Superior temporal gyrus (tissue), 1 donor: ENCODE results near the gene RBM14.
"Not testable (repeated sequence)": the region's sequence is repeated elsewhere in the genome, so short reads cannot be mapped to it uniquely, and the experiment has no call there.

Experiments used
- DNase-seq: peaks from one replicate; pipeline ENCODE4 v3.0.0-alpha.2; 2016; ENCODE audit errors: extremely low spot score

RBM14 gene, protein sequence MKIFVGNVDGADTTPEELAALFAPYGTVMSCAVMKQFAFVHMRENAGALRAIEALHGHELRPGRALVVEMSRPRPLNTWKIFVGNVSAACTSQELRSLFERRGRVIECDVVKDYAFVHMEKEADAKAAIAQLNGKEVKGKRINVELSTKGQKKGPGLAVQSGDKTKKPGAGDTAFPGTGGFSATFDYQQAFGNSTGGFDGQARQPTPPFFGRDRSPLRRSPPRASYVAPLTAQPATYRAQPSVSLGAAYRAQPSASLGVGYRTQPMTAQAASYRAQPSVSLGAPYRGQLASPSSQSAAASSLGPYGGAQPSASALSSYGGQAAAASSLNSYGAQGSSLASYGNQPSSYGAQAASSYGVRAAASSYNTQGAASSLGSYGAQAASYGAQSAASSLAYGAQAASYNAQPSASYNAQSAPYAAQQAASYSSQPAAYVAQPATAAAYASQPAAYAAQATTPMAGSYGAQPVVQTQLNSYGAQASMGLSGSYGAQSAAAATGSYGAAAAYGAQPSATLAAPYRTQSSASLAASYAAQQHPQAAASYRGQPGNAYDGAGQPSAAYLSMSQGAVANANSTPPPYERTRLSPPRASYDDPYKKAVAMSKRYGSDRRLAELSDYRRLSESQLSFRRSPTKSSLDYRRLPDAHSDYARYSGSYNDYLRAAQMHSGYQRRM

GRCh38 chr11:66616379-66617154 lies at the start of gene RBM14:
Gene RBM14 (plus strand): TSS chr11:66616630. CDS start chr11:66616721, 91 bp downstream.
- peak; percentile 99 for DNase-seq

DNA sequence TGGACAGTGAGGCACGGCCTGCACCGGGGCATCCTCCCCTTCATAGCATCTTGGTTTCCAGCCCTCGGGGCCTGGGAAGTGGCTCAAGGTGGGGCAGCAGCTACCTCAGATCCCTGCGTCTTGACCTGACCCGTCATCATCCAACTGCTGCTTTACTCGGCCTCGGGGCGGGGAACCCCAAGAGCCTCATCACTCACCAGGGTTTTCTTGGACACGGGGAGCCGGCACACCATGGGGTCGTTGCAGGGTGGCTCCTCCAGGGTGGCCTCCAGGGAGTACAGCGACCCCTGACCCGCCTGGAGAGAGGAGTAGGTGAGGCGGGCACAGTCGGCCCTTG lies 48.7 kb upstream of the RBM14 start:
- no peak for DNase-seq

DNA sequence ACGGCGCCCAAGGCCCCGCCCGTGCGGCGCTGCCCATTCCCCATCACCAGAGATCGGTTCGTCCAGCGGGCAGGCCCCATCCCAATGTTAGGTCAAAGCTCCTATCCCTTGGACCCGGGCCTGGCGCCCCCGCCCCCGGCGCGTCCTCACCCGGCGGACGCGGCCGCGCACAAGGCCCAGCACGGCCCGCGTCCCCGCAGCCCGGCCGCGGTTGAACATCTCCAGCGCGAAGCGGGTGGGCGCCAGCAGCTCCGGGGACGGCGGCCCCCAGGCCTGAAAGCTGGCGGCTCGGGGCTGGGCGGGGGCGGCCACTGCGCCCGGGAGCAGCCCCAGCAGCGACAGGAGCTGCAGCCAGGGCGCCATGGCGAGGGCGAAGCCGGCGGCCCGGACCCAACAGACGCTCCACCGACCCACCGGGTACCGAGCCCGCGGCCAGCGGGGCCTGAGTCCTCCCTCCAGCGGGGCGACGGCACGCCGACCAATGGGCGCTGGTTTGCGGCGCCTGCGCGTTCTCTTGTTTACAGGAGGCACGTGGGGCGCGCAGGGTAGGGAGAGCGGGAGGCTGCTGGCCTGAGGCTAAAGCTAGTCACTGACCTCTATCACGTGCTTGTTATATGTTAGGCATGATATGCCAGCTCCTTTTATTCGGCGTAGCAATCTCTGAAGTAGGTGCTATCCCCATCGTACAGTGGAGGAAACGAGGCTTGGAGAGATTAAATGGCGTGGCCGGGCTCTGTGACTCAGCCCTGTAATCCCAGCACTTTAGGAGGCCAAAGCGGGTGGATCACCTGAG lies 48.1 kb upstream of the RBM14 start, which contains the start of gene CTSF:
CTSF (minus strand) TSS at position 483 of the 793 bp plus-strand sequence; CDS start at position 363, 120 bp downstream.
- peak; percentile 97 for DNase-seq

GRCh38 chr11:66569076-66569475 lies 47.4 kb upstream of the RBM14 start:
- no peak for DNase-seq

DNA sequence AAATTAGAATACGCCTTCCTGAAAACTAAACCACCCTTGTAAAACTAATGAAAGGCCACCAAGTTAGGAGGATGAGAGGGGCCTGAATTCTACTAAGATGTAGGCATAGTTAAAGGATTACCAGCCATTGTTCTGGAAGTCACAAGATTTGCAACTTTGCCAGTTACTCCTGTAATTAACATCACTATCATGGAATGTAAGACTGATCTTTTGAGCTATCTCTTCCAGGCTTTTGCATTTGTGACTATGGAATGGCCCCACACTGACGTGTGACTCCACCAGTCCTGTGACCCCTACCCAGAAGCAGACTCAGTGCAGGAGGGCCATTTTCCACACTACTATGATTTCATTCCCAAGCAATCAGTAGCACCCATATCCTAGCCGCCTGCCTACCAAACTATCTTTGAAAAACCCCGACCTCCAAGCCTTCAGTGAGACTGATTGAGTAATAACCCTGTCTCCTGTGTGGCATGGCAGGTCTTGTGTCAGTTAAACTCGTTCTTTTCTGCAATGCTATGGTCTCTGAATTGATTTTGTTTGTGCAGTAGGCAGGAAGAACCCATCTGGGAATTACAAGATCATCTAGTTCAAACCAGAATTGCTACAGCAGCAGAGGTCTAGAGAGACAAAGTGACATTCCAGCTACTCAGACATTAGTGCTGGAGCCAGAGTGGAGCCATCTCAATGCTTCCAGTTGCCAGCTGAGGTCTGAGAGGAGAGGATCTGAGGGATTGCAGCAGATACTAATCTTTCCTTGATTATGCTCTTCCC lies 46.2 kb upstream of the RBM14 start:
- DNase-seq: no peak

- DNase-seq: no peak
These were observed 45.6 kb upstream of the RBM14 start for GRCh38 chr11:66570850-66571180.

GRCh38 chr11:66579017-66579606 lies 37.3 kb upstream of the RBM14 start:
- DNase-seq: peak; percentile 80

- DNase-seq: no peak
These were observed 35.6 kb upstream of the RBM14 start for GRCh38 chr11:66580803-66581202.

DNA sequence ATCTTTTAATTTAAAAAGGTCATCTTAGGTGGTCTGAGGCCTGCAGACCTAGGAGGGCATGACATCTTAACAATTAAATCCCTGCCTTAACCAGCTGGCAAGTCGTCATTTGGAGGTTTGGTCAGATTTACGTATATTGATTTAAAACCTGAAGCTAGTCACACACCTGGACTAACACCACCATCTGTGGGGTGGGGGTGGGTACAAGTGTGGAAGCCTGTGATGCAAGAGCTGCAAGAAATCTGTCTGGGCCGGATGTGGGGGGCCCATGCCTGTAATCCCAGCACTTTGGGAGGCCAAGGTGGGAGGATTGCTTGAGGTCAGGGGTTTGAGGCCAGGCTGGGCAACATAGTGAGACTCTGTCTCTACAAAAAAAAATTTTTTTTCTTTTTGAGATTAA lies 35.2 kb upstream of the RBM14 start:
- no peak for DNase-seq

GRCh38 chr11:66582565-66583147 lies 33.8 kb upstream of the RBM14 start:
- DNase-seq: not testable (repeated sequence)

DNA sequence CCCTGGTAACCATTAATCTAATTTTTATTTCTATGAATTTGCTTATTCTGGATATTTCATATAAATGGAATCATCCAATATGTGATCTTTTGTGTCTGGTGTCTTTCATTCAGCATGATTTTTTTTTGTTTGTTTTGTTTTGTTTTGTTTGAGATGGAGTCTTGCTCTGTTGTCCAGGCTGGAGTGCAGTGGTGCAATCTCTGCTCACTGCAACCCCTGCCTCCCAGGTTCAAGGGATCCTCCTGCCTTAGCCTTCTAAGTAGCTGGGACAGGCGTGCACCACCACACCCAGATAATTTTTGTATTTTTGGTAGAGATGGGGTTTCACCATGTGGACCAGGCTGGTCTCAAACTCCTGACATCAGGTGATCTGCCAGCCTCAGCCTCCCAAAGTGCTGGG lies 31.0 kb upstream of the RBM14 start:
- DNase-seq: not testable (repeated sequence)

GRCh38 chr11:66586136-66586535 lies 30.3 kb upstream of the RBM14 start:
- no peak for DNase-seq

- not testable (repeated sequence) for DNase-seq
These were observed 27.1 kb upstream of the RBM14 start for GRCh38 chr11:66589315-66589714.

- DNase-seq: no peak
These were observed 26.3 kb upstream of the RBM14 start for GRCh38 chr11:66589996-66590675.

DNA sequence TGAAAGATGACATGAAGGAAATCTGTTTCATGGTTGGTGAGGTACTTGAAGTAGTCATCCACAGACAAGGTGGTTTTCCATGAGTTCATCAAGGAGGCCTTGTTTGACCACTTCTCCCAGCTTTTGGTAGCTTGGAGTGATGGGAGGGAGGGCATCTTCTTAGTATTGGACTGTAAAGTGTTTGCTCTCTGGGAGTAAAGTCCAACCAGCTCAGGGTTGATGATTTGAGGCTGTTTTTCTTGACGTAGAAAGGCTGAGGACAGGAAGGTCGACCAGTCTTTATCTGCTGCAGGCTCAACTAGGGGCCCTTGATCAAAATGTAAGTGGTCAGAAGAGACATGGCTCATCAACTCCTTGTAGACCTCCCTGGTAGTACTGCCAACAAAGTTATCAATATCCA lies 25.3 kb upstream of the RBM14 start:
- no peak for DNase-seq

DNA sequence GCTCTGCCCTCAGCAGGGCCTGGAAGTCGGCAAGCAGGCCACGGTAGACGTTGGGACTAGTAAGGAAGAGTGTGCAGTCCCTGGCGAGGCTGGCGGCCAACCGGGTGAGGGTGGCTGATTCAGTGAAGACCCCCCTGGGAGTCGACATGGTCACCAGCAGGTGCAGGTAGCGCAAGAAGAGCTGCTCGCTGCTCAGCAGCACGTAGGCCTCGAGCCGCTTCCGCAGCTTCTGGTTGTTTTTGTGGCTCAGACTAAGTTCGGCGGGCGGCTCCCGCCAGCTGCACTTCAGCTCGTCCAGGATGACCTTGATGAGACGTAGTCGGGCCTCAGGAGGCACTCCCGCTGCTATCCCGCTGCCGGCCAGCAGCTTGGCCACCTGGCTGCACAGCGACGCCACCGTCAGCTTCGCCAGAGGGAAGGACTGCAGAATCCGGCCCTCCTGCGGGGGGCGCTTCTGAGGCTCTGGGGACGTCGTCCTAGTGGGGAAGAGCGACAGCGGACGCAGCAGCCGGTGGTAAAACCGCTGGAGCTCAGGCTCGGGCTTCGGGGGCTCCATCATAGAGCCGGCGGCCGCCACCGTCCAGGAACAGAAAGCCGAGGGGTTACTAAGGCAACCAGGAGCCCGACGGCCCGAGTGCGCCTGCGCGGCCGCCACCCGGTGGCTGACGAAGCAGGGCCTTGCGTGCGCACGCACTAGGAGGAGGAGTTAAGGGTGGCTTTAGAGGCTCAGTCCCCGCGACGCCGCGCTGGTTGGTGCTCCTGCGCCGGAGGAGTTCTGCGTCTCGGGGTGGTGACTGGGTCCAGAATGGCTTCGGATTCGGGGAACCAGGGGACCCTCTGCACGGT lies 23.8 kb upstream of the RBM14 start, which contains the start of the genes CCDC87 and CCS:
CCDC87 (minus strand) TSS at position 607 of the 846 bp plus-strand sequence; CDS start at position 559, 48 bp downstream.
CCS (plus strand) TSS at position 729 of the 846 bp plus-strand sequence; CDS start at position 806, 77 bp downstream.
- DNase-seq: peak; percentile 96

DNA sequence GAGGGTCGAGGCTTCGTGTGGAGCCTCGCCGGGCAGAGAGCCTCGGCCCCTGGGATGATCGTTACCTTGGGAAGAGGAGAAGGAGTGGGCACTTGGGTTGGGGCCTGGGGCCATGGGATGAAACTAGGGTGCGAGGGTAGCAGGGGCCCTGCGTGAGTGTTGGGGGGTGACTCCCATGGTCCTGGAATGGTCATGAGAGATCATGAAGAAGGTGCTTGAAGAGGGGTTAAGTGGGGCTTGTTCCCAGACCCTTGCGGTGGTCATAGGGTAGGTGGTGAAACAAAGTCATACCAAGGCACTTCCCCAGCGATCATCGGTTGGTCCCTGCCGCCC lies 23.2 kb upstream of the RBM14 start:
- no peak for DNase-seq

GRCh38 chr11:66593650-66594049 lies 22.8 kb upstream of the RBM14 start:
- DNase-seq: no peak
